ENCODE data around the gene TGFB1.

Gene TGFB1

GRCh38 chr19:41339936-41340335, 13.8 kb downstream of the TGFB1 start:
- no peak for DNase-seq

GRCh38 chr19:41335467-41335866, 18.3 kb downstream of the TGFB1 start:
- DNase-seq, result no peak

DNA sequence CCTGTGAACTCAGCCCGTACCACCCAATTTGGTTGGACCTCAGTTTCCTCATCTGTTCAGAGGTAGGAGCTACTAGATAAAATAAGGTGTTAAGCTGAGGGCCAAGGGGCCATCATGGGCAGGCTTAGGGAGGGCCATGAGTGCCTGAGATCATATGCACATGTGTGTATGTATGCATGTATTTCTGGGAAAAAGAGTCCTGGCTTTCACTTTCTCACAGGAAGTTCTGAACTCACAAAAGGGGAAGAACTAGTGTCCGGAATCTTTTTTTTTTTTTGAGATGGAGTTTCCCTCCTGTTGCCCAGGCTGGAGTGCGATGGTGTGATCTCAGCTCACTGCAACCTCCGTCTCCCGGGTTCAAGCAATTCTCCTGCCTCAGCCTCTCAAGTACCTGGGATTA, 18.9 kb downstream of the TGFB1 start:
- peak; percentile 34 for DNase-seq

- DNase-seq, result no peak
These were observed 21.3 kb downstream of the TGFB1 start for GRCh38 chr19:41332468-41332867.

DNA sequence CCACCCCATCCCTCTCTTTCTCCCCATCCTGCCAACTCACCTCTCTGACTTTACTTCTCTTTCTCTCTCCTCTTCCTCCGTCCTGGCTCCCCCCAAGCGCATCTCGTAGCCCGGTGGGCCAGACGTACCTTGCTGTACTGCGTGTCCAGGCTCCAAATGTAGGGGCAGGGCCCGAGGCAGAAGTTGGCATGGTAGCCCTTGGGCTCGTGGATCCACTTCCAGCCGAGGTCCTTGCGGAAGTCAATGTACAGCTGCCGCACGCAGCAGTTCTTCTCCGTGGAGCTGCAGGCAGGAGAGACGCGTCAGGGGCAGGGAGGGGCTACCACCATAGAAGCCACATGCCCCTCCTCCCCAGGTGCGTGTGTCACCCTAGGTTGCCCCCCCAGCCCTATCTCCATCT, 21.7 kb downstream of the TGFB1 start:
- DNase-seq, result no peak

DNA sequence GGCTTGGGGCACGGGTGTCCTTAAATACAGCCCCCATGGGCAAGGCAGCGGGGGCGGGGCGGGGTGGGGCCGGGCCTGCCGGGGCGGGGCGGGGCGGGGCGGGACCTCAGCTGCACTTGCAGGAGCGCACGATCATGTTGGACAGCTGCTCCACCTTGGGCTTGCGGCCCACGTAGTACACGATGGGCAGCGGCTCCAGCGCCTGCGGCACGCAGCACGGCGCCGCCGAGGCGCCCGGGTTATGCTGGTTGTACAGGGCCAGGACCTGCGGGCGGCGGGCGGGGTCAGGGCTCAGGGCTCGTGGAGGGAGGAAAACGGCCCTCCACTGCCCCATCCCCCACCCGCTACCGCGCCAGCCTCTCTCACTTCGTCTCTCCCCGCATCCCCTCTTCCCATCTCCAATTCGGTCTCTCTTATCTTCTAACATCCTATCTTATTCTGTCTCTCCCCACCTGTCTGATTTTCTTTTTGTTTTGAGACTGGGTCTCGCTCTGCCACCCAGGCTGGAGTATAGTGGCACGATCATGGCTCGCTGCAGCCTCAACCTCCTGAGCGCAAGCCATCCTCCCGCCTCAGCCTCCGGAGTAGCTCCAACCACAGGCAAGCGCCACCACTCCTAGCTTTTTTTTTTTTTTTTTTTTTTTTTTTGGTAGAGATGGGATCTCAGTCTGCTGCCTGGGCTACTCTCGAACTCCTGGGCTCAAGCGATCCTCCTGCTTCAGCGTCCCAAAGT, 22.6 kb downstream of the TGFB1 start:
- DNase-seq, result no peak

DNA sequence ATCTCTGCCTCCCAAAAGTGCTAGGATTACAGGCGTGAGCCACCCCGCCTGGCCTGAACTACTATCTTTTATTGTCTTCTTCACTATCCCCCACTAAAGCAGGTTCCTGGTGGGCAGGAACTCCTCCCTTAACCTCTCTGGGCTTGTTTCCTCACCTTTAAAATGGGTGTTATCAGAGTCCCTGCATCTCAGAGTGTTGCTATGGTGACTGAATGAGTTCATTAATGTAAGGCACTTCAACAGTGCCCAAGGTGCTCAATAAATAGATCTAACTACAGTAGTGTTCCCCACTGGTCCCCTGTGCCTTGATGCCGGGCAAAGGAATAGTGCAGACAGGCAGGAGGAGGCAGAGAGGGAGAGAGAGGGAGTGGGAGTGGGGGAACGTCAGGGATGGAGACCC, 23.2 kb downstream of the TGFB1 start:
- DNase-seq, result no peak

- DNase-seq, result no peak
These were observed 24.9 kb downstream of the TGFB1 start for GRCh38 chr19:41328842-41329225.

DNA sequence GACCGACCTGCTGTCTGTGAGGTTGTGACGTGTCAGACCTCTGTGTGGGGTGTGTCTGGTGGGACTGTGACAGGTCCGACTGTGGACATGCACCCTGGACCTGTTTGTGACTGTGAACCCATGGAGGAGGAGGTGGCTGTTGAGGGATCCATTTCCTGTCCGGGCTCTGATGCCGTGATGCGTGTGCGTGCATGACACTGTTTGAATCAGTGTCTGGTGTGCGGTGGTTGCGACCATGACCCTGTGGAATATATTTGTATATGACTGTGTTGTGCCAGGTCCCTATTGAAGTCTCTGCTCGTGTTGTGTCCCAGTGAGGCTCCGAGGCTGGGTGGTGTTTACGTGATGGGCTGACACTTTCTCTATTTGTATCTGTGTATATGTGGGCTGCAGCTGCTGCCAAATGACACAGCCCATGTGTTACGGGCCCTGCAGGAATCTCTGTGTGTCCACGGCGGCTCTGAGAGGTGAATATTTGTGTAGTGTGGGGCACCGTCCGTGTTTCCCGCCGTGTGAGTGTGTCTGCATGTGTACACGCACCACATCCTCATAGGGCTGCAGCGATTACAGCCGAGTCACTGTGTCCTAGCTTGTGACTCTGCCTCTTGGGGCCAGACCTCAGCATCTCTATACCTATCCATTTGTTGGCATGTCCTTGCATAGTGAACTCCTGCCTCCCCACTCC, 25.4 kb downstream of the TGFB1 start:
- no peak for DNase-seq

- peak; percentile 92 for DNase-seq
These were observed 26.1 kb downstream of the TGFB1 start for GRCh38 chr19:41327576-41328156.

GRCh38 chr19:41327076-41327575, 26.6 kb downstream of the TGFB1 start:
- peak; percentile 41 for DNase-seq

DNA sequence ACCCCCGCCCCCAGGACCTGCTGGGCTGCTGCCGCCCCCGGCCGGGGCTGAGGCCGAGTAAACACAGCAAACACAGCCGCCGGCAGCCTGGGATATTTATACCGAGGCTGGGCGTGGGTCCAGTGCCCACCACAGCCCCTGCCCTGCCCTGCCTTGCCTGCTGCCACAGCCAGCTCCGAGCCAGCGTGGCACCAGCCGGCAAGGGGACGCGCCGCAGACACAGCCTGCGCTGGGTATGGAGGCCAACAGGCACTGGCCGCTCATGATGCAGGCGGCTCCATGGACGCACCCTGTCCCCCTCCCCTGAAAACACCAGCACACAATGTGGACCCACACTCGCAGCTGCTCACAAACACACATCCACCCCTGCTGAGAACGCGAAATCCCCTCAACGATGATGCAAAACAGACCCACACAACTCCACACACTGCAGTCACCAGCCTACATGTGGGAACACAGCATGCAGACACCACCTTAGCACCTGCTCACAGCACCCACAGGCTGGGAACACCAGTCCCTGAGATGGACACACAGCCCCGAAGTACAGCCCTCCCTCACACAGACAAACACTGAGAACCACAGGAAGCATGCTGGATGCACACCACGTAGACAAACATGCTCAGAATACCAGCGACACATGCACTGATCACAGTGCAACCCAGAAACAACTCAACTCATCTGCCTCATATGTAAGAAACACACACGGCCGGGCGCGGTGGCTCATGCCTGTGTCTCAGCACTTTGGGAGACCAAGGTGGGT, 27.6 kb downstream of the TGFB1 start:
- DNase-seq, result no peak

GRCh38 chr19:41325640-41325946, 28.1 kb downstream of the TGFB1 start:
- no peak for DNase-seq

GRCh38 chr19:41324921-41325639, 28.6 kb downstream of the TGFB1 start:
- no peak for DNase-seq

DNA sequence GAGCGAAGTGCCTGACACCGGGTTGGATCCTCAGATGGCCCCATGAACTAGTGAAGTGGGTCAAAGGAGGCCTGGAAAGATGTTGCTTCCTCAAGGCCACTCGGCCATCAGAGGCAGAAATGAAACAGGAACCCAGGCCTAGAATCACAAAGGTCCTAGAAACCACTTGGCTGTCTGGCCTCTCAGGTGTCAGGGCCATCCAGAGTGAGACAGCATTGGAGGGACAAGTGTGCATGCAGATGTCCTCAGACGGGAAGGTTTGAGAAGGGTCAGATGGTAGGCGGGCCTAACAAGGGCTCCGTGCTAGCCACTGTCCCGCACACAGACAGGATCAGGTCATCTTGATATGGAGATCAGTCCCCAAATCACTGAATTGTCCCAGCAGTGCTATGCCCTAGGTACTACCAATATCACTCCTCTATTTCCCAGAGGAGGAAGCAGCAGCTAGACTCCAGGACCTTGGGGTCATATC, 29.5 kb downstream of the TGFB1 start:
- DNase-seq, result no peak

DNA sequence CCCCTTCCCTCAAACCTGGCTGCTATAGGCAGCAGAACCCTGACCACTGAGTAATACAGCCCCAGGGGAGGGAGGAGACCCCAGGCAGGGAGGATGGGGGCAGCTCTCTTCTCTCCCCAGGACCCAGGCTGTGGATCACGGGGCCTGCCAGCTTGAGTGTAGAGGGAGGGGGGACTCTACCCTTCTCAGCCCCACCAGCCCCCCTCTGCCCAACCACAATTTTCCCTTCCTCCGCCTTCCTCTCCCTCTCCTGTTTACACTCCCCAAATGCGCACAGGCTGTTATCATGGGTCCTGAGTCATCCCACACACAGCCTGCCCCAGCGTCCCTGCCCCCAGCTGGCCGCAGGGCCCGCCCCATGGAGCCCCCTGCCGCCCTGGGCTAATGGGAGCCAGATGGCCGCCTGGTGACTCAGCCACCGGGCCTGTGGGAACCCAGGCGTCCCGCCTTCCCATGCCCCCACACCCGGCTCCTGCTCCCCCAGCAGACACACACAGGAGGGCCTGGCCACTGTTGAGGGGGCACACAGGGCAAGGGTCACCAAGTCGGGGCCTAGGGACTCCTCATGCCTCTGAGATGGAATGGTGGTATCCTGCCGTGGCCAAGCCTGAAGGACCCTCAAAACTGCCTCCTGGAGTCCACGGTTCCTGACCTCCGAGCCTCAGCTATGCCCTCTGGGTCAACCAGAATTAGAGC, 30.1 kb downstream of the TGFB1 start:
- DNase-seq, result peak; percentile 73

DNA sequence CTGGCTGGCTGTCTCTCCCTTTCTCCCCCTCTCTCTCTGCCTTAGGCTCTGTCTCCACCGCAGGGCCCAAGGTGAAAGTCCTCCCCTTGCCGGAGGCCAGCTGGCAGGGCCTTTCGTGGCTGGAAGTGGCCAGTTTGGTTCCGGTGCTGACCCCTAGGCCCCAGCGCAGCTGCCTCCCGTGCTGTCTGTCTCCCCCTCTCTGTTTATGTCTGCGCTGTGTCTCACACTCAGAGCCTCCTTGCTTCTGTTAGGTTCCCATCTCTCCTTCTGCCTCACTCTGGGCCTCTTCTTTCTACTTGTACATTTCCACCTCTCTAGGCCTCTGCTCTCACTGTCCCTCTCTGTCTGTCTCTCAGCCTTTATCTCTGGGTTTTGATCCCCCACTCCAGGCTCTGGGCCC, 30.7 kb downstream of the TGFB1 start:
- DNase-seq, result no peak

- DNase-seq, result no peak
These were observed 31.3 kb downstream of the TGFB1 start for GRCh38 chr19:41322451-41322850.

GRCh38 chr19:41321600-41322270, 32.0 kb downstream of the TGFB1 start:
- DNase-seq, result no peak

DNA sequence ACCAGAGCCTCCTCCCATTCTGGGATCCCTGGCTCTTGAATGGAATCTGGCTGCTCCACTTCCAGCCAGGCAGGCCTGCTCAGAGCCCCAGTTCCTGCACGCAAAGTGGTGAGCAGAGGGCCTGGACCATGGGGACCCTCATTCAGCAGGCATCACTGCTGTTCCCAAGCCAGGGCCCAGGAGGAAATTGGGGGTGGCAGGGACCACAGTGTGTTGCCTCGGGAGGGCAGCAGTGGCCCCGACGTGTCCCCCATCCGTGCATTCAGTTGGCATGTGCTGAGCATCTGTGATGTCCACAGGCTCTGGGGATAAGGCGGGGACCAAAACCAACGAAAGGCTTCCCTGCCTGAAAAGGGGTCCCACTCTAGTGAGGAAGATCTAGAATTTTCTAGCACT, 32.5 kb downstream of the TGFB1 start:
- DNase-seq, result no peak

- DNase-seq, result no peak
These were observed 33.2 kb downstream of the TGFB1 start for GRCh38 chr19:41320568-41320967.

GRCh38 chr19:41320185-41320518, 33.6 kb downstream of the TGFB1 start:
- no peak for DNase-seq

All from GF-D8 (cell line).